HepG2 (cell line): ENCODE data around the gene SLC35A1. TPM values are rescaled to one million over a fixed set of nuclear protein-coding genes. Genes with fewer than 3 reads are reported as not detected.
A peak's percentile ranks its signal among the peaks of the same experiment; 100 is the strongest.

Experiments used
- ARHGAP35 ChIP-seq: sonication (generic); formaldehyde crosslinking; IDR thresholded peaks from 2 replicates; pipeline ENCODE4 v1.9.0; 2022; ENCODE audit warnings: mild to moderate bottlenecking, inconsistent platforms, moderate library complexity, missing genetic modification reagents, borderline replicate concordance
- EEA1 ChIP-seq: sonication (generic); formaldehyde crosslinking; IDR thresholded peaks from 2 replicates; pipeline ENCODE4 v1.5.1; 2020; ENCODE audit warnings: mild to moderate bottlenecking, missing genetic modification reagents, borderline replicate concordance
- GZF1 ChIP-seq: sonication (generic); formaldehyde crosslinking; IDR thresholded peaks from 2 replicates; pipeline ENCODE4 v1.5.1; 2020; ENCODE audit warnings: mild to moderate bottlenecking, missing genetic modification reagents
- HNRNPH1 ChIP-seq: fragments of 200-400 bp; formaldehyde crosslinking; optimal IDR thresholded peaks from 2 replicates; pipeline ENCODE3; 2017; ENCODE audit warnings: mild to moderate bottlenecking, low read depth, low read length
- ISX ChIP-seq: sonication (generic); formaldehyde crosslinking; conservative IDR thresholded peaks from 2 replicates; pipeline ENCODE4 v1.5.0; 2020; ENCODE audit warnings: missing genetic modification reagents
- KLF11 ChIP-seq: IDR thresholded peaks from 2 replicates; pipeline ENCODE4 v1.6.1; 2016; ENCODE audit warnings: missing compliant biosample characterization
- RBM39 ChIP-seq: fragments of 200-400 bp; formaldehyde crosslinking; IDR thresholded peaks from one replicate; pipeline ENCODE4 v1.6.1; 2018; ENCODE audit warnings: antibody characterized with exemption, mild to moderate bottlenecking, low read depth, low read length; ENCODE audit not compliant: poor library complexity, severe bottlenecking
- RNF219 ChIP-seq: sonication (generic); formaldehyde crosslinking; IDR thresholded peaks from 2 replicates; pipeline ENCODE4 v1.5.0; 2020; ENCODE audit warnings: mild to moderate bottlenecking, missing genetic modification reagents
- SIX1 ChIP-seq: sonication (generic); formaldehyde crosslinking; IDR thresholded peaks from 2 replicates; pipeline ENCODE4 v1.4.0; 2020; ENCODE audit warnings: missing genetic modification reagents, borderline replicate concordance
- SNAPC5 ChIP-seq: sonication (generic); formaldehyde crosslinking; IDR thresholded peaks from 2 replicates; pipeline ENCODE4 v1.8.1; 2023; ENCODE audit warnings: mild to moderate bottlenecking, missing genetic modification reagents, borderline replicate concordance
- TCF7 ChIP-seq: sonication (generic); IDR thresholded peaks from 2 replicates; pipeline ENCODE4 v1.6.1; 2016; ENCODE audit warnings: antibody characterized with exemption, low read depth
- TSC22D2 ChIP-seq: sonication (generic); formaldehyde crosslinking; IDR thresholded peaks from 2 replicates; pipeline ENCODE4 v1.5.1; 2020; ENCODE audit warnings: missing genetic modification reagents, mild to moderate bottlenecking, borderline replicate concordance
- ZFX ChIP-seq: sonication (generic); formaldehyde crosslinking; IDR thresholded peaks from 2 replicates; pipeline ENCODE4 v1.4.0; 2020; ENCODE audit warnings: mild to moderate bottlenecking, low read depth, missing genetic modification reagents, moderate library complexity
- ZNF10 ChIP-seq: sonication (generic); formaldehyde crosslinking; IDR thresholded peaks from 2 replicates; pipeline ENCODE4 v1.4.0; 2020; ENCODE audit warnings: mild to moderate bottlenecking, low read depth, missing genetic modification reagents, borderline replicate concordance
- ZNF781 ChIP-seq: sonication (generic); formaldehyde crosslinking; IDR thresholded peaks from 2 replicates; pipeline ENCODE4 v1.5.1; 2020; ENCODE audit warnings: borderline replicate concordance, mild to moderate bottlenecking, missing genetic modification reagents; ENCODE audit errors: not compliant biosample characterization
- ZSCAN30 ChIP-seq: sonication (generic); formaldehyde crosslinking; IDR thresholded peaks from 2 replicates; pipeline ENCODE4 v1.5.0; 2020; ENCODE audit warnings: mild to moderate bottlenecking, missing genetic modification reagents
- ZUFSP ChIP-seq: sonication (generic); formaldehyde crosslinking; IDR thresholded peaks from 2 replicates; pipeline ENCODE4 v1.9.0; 2021; ENCODE audit warnings: missing genetic modification reagents, mild to moderate bottlenecking, borderline replicate concordance
- polyA plus RNA-seq, 8 experiments: library from polyadenylated mRNA; depleted of rRNA in 3 of 8; stranded (reverse) in 7 of 8; unstranded in 1 of 8; fragments of >200 nt; fragmentation: Illumina TruSeq in 4 of 8; extraction: Trizol in 4 of 8; gene quantifications; 2 replicates each; pipeline versions ENCODE4 v1.2.1 to v1.2.3, GENCODE V29; 2011 to 2016; ENCODE audit warnings: low read depth in 4 of 8, missing spikeins in 1 of 8, mixed read lengths in 1 of 8; ENCODE audit not compliant: insufficient read depth in 1 of 8
- total RNA-seq, 5 experiments: library from RNA; depleted of rRNA; stranded (reverse); fragments of >200 nt; fragmentation: Illumina TruSeq; extraction: Trizol; gene quantifications; 2 replicates each; pipeline ENCODE4 v1.2.3, GENCODE V29; 2016; ENCODE audit warnings: low read depth in 1 of 5
- TF ChIP-seq, protein P1 (sequence below): sonication (generic); formaldehyde crosslinking; IDR thresholded peaks from 2 replicates; pipeline ENCODE4 v1.4.0; 2020; ENCODE audit warnings: missing genetic modification reagents
- TF ChIP-seq, protein P2 (sequence below): sonication (generic); formaldehyde crosslinking; conservative IDR thresholded peaks from 2 replicates; pipeline ENCODE4 v1.4.0; 2020; ENCODE audit warnings: missing genetic modification reagents

Gene SLC35A1
- total and polyA plus RNA-seq, 2 of the 13 experiments (the other 11 are each of a cell fraction or from before 2014, with no cell fraction given), result 24.8 to 25.1 TPM

DNA sequence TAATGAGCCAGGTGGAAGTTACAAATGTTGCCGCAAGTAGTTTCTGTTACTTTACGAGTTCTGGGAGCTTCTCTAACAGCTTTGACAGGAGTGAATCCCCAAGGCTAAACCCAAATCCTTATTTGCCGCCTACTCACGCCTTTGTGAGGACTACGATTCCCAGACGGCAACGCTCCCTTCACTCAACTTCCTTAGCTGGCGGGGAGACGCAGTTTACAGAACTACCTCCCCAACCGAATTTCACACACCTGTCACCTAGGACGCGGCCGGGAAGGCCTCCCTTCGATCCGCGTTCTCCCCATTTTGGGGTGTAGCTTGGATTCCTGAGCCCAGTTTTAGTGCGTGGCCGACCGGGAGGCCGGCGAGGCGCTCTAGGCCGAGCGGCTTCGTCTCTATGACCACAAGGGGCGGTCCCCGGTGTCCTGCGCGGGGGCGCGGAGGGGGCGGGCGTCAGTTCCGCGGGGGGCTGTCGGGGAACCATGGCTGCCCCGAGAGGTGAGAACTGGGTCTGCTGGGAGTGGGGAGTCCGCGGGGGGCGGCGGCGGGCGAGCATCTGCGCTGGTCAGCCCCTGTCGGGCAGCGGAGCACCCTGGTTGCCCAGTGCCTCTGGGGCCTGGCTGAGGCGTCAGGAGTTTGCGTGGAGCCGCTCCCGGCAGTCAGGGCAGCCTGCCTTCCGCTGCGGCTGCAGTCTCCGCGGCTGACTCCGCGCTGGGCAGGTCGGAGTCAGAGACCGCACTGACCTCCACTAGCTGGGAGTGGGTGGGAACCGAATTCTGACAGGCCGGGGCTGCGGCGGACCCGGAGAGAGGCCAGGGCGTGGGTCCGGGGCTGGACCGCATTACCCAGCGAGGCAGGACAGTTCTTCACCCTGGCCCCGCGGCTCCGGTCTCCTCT is at the start of gene SLC35A1 (continued):
- TF ChIP-seq RNF219 (CRISPR knock-in tag) (no peak), ZNF10 (CRISPR knock-in tag) (no peak), TSC22D2 (CRISPR knock-in tag) (peak; percentile 22; the same call in 1 of the 2 replicates), ARHGAP35 (CRISPR knock-in tag) (no peak; the same call in 1 of the 2 replicates), TCF7 (no peak), ZUFSP (CRISPR knock-in tag) (no peak), HNRNPH1 (no peak), SIX1 (no peak; the same call in 1 of the 2 replicates), ZFX (CRISPR knock-in tag) (peak; percentile 88), RBM39 (no peak), ZSCAN30 (CRISPR knock-in tag) (no peak), ZNF781 (peak; percentile 21), ISX (CRISPR knock-in tag) (peak; percentile 86; the same call in 1 of the 2 replicates), EEA1 (CRISPR knock-in tag) (no peak), KLF11 (CRISPR knock-in tag) (0 out of 2 replicates have a peak, but pooled peaks have one; percentile 36), SNAPC5 (CRISPR knock-in tag) (no peak), GZF1 (CRISPR knock-in tag) (no peak)
- TF ChIP-seq, protein P1, sequence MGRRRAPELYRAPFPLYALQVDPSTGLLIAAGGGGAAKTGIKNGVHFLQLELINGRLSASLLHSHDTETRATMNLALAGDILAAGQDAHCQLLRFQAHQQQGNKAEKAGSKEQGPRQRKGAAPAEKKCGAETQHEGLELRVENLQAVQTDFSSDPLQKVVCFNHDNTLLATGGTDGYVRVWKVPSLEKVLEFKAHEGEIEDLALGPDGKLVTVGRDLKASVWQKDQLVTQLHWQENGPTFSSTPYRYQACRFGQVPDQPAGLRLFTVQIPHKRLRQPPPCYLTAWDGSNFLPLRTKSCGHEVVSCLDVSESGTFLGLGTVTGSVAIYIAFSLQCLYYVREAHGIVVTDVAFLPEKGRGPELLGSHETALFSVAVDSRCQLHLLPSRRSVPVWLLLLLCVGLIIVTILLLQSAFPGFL (CRISPR knock-in tag), result no peak
- TF ChIP-seq, protein P2, sequence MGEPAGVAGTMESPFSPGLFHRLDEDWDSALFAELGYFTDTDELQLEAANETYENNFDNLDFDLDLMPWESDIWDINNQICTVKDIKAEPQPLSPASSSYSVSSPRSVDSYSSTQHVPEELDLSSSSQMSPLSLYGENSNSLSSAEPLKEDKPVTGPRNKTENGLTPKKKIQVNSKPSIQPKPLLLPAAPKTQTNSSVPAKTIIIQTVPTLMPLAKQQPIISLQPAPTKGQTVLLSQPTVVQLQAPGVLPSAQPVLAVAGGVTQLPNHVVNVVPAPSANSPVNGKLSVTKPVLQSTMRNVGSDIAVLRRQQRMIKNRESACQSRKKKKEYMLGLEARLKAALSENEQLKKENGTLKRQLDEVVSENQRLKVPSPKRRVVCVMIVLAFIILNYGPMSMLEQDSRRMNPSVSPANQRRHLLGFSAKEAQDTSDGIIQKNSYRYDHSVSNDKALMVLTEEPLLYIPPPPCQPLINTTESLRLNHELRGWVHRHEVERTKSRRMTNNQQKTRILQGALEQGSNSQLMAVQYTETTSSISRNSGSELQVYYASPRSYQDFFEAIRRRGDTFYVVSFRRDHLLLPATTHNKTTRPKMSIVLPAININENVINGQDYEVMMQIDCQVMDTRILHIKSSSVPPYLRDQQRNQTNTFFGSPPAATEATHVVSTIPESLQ (CRISPR knock-in tag), result 0 out of 2 replicates have a peak, but pooled peaks have one; percentile 40
